NCI-H1092 (cell line): ENCODE measurements around the gene SLC38A7.
"Not testable (repeated sequence)": the region's sequence is repeated elsewhere in the genome, so short reads cannot be mapped to it uniquely, and the experiment has no call there.

ENCODE experiments used
- DNase-seq: peaks from one replicate; lab custom pipeline; 2025; lab: John Stamatoyannopoulos, UW

The SLC38A7 gene, protein sequence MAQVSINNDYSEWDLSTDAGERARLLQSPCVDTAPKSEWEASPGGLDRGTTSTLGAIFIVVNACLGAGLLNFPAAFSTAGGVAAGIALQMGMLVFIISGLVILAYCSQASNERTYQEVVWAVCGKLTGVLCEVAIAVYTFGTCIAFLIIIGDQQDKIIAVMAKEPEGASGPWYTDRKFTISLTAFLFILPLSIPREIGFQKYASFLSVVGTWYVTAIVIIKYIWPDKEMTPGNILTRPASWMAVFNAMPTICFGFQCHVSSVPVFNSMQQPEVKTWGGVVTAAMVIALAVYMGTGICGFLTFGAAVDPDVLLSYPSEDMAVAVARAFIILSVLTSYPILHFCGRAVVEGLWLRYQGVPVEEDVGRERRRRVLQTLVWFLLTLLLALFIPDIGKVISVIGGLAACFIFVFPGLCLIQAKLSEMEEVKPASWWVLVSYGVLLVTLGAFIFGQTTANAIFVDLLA

DNA sequence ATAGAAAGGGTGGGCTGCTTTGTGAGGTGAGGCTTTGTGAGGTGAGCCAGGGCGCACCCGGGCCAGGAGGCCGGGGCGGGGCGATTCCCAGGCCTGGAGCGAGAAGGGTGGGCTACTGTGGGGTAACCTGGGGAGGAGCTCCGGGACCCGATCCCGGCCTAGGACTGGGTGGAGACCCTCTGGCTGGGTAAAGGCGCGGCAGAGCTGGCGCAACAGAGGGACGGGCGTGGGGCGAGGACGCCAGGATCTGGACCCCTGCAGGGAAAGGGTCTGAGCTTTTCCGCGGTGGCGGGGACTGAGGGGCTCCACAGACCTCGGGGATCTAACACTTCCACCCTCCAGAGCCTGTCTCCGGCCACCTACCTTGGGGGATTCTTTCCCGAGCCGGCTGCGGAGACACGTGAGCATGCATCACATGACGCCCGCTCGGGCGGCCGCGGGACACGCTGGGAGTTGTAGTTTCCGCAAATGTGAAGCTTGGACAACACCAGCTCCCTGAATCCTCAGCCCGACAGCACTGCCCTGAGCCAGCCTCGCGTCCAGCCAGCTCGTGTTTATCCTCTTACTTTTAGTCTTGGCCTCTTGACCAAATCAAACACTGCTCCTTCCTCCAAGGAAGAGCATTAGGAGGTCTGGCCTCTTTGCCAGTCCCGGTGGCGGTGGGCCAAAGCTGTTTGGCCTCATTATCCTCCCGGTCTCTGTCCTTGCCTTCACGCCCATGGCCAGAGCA is at the start of gene SLC38A7:
SLC38A7 (minus strand) TSS at position 417 of the 730 bp plus-strand sequence. CDS start 4,644 bp downstream, outside the sequence.
- DNase-seq: peak; percentile 79

DNA sequence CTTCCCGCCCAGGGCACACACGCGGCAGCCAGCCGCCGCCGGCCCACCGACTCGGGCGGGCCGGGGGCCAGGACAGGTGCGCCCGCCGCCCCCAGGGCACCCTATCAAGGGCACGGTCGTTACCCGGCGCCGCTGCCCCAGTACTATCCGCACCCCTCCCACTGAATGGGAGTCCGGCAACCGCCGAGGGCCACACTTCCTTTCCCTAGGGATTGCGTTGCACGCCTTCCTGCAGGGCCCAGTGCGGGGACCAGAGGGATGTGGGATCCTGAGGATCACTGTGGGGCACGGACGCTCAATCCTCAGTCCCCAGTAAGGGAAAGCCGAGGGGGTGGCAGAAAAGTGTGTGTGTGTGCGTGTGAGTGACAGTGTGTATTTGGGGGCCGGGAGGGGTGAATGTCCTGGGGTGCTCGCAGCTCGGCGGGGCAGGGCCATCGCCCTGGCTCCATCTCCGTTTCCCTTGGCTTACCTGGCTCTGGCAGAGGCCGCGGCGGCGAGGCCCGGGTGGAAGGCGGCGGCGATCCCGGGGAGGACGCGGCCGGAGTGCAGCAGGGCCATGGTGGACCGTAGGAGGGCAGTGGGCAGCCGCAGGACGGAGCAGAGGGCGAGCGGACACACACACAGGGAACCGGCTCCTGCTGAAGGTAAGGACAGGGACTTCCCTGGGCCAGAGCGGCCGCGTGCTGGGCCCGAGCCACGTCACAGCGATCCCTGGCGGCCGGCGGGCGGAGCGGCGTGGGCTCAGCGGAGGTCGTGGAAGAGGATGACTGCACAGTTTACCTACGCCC is 49.3 kb upstream of the SLC38A7 start, which contains the start of gene GOT2:
GOT2 (minus strand) TSS at position 646 of the 788 bp plus-strand sequence; CDS start at position 558, 88 bp downstream.
- peak; percentile 76 for DNase-seq

DNA sequence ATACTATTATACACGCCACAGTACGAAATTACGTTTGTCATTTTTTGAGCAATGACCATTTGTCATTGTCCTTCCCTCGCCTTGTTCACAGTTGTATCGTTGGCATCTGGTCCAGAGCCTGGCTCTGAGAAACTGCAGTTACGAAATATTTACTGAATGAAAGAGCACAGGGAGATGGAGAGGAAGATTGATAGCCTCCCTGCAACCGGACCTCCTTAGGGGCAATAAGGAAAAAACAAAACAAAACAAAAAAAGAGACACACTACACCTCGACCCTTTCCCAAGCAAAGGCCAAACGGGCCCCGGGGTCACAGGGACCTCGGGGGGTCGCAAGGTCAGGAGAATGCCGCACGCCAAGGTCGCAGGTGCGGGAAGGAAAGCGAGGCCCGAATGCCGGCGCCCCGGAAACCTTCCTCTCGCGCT is 48.7 kb upstream of the SLC38A7 start:
- DNase-seq: no peak

DNA sequence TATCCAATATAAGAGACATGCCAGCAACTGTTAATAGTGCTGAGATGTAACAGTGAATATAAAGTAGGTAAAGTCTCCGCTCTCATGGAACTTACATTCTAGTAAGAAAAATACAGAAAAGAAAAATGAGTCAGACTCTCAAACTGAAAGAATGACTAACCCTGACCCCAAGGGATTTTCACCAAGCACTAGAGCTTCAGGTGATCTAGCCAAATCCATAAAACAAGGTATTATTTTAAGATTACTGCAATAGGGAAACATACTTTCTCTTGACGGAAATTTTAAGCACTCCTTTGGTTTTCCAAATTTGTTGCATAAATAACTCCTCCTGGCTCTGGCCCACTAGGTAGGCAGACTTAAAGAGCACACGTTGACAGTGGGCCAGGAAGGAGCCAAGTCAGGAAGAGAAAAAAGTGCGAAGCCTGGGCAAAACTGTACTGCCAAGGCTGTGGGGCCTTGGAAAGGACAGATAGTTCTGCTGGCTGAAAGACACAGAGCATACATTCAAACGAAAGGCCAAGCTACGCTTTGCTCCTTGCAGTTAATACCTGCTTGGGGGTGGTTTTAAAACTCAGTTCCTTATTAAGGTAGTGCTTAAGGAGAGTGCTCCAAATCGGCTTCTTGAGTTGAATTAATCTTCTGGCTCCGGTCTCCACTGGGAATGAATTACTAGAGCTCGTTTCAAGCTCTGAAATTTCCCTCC is 48.1 kb upstream of the SLC38A7 start:
- DNase-seq: no peak

DNA sequence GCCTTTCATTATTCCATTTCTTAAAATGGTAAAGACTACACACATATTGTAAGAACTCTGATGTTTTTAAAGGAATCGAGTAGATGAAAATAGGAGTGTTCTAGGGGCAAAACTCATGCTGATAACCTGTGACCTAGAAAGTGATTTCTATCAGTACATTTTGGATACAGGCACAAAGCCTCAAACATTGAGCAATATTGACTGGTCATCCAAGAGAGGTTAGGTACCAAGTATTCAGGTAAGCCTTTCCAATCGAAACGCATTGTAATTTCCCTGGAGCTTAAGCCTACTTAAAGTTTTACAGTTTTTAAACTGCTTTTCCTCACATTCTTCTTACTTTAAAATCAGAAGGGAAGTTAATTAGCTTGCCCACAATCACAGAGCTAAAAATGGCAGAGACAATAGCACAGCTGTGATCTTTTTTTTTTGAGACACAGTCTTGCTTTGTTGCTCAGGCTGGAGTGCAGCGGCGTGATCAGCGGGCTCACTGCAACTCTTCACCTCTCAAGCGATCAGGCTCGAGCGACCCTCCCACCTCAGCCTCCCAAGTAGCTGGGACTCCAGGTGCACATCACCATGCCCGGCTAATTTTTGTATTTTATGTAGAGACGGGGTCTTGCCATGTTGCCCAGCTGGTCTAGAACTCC is 46.3 kb upstream of the SLC38A7 start:
- DNase-seq: no peak

DNA sequence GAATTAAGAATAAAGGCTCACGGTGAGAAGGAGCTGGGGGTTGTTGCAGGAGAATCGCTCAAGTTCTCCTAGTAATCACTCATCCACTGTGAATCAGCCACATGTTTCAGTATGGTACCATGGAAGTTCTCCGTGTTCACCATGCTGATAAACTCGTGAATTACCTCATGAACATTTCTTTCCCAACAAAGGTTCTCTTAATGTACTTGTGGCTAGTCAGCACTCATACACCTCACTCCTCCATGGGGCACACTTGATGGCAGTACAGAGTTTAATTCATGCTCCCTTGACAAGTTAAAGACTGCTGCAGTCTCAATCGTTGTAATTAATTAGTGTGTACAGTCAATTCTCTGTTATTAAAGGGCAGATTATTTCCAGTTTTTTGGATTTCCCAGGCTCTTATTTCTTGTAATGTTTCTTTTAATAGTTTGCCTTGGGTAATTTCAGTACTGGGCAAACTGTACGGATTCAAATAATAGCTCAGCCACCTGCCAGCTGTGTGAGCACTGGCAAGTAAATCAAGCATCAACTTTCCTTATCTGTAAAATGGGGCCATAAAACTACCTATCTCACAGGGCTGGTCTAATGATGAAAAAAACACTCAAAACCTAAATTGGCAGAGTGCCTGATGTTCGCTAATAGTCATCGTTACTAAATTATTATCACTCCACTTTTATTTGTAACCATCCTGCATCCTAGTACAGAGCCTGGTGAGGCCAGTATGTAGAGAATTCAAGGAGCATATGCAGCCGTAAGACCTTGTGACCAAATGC is 43.4 kb upstream of the SLC38A7 start:
- DNase-seq: no peak

DNA sequence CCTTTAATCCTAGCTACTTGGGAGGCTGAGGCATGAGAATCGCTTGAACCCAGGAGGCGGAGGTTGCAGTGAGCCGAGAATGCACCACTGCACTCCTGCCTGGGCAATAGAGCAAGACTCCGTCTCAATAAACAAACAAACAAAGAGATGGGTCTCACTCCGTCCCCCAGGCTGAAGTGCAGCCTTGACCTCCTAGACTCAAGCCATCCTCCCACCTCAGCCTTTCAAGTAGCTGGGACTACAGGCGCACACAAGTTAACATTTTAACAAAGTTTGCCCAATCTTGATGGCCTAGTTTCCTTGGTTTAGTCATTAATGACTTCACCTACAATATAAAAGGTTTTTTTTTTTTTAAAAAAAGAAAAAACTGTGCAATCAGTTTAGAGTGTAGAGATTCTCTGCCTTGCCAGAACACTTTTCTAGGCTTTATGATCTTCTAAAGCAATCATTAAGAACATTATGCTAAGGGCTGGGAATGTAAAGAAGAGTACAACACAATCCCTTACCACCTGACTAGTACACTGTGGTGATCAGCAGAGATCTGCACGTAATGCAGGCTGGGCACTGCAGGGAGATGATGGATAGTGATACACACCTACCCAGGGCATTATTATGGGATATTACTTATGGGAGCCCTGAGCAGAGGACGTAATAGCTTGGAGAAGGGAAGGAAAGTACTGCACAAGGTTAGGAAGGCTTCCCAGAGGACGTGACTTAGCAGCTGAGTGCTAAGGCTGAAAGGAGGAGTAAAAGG is 42.6 kb upstream of the SLC38A7 start:
- DNase-seq: no peak

DNA sequence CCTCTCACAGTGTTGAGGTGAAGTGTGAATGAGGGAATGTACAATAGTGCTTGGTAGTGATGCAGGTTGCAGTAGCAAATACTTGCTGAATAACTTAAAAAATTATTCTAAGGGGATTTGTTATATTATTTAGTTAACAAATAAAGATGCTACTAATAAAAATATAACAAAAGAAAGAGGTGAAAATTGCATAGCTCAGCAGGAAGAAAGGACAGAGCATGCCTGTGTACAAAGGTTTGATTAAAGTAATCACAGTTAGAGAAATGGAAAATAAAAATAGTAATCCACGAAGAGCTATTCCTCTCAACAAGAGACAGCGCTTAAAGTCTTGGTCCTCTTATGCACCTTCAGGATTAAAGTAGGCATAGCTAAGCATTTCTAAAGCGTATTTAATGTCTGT is 38.5 kb upstream of the SLC38A7 start:
- DNase-seq: no peak

DNA sequence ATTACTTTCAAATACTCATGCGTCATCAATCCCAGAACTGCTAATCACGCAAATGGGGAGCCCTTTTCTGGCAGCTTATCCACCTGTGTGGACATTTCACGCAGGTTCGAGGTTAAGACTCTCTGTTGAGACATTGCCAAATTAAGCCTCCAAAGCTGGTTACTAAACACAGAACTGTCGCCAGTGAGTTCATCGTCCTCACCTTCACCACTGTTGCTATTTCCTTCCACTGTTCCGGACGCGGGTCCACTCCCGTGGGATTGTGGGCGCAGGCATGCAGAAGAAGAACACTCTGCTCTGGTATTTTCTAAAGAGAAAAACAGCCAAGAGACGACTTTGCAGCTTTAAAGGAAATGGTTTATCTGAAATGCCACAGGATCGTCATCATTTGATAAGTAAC is 33.4 kb upstream of the SLC38A7 start:
- DNase-seq: no peak

DNA sequence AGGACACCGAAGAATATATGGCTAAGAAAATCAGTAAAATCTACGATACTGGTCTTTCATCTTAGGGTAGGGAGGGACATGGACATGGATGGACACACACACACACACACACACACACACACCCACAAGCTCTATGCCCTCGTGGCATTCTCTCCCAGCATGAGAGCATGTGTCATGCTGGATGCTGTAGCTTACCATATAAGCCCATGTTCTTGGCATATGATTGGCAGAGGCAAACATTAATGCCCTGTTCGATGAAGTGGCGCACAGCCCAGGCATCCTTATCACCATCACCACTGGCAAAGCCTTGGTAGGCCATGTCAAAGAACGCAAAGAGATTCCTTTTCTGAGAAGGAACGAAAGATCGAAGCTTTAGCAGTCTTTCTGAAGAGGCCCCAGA is 31.9 kb upstream of the SLC38A7 start:
- DNase-seq: no peak

DNA sequence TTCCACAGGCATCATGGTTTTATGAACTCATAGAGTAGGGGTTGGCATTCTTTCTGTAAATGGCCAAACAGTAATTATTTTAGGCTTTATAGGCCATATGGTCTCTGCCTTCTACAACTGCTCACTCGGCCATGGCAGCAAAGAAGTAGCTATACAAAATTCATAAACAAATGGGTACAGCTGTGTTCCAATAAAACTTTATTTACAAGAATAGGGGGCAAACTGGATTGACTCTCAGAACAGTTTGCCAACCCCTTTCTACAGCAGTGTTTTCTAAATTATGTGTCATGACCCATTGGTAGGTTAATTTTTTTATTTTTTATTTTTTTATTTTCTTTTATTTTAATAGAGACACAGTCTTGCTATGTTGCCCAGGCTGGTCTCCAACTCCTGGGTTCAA is 29.2 kb upstream of the SLC38A7 start:
- no peak for DNase-seq

DNA sequence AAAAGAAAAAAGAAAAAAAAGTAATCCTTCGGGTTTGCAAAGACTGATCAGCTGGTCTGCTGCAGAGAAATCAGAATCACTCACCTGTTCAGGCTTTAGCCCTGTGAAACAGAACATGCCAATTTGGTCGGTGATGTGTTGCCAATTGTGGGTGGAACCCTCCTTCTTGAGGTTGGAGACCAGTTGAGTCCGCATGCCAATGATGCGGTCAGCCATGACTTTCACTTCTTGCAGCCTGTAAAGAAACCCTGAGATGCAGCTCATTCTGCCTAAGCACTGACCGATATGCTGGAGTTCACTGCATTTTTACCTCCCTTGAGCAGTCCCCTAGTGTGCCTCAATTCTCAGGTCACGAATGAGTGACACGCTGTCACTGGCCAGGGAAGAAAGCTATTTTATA is 24.8 kb upstream of the SLC38A7 start:
- no peak for DNase-seq

DNA sequence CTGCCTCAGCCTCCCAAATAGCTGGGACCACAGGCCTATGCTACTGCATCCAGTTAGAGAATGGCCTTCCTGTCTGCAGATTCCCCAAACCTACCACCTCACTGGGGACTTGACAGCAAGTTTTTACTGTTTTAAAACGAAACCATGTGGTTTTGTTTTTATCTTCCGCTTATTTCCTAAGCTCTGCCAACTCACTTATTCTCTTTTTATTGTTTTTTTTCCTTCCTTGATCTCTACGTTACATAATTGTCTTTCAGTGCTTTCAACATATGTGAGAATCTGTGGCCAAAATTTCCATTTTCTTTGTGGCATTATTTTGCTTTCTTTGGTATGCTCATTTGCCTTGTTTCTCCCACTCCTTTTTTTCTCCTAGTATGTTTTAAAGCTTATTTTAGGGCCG is 14.6 kb upstream of the SLC38A7 start:
- no peak for DNase-seq

DNA sequence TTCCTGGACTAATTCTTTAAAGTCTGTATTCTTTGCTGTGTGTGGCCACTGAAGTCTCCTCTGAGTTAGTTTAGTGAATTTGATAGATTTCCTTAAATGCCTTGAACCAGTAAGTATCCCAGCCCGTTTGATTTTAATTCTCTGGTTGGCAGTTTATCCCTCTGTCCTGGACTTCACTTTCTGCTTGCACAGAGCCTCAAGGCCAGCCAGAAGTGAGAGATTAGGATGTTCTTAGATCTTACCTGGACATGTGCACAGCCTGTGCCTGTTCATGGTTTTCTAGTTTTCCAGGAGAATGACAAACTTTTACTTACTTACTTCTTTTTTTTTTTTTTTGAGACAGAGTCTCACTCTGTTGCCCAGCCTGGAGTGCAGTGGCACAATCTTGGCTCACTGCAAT is 10.8 kb upstream of the SLC38A7 start:
- DNase-seq: no peak

DNA sequence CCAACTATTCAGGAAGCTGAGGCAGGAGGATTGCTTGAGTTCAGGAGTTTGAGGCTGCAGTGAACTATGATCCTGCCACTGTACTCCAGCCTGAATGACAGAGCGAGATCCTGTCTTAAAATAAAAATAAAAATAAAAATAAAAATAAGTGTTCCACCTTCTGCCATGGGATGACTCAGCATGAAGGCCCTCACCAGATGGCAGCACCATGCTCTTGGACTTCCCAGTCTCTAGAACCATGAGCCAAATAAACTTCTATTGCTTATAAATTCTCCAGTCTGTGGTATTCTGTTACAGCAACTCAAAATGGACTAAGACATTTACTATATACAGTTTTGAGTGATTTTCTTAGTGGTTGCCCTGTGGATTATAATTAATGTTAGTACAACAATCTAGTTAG is 7.9 kb upstream of the SLC38A7 start:
- DNase-seq: no peak

DNA sequence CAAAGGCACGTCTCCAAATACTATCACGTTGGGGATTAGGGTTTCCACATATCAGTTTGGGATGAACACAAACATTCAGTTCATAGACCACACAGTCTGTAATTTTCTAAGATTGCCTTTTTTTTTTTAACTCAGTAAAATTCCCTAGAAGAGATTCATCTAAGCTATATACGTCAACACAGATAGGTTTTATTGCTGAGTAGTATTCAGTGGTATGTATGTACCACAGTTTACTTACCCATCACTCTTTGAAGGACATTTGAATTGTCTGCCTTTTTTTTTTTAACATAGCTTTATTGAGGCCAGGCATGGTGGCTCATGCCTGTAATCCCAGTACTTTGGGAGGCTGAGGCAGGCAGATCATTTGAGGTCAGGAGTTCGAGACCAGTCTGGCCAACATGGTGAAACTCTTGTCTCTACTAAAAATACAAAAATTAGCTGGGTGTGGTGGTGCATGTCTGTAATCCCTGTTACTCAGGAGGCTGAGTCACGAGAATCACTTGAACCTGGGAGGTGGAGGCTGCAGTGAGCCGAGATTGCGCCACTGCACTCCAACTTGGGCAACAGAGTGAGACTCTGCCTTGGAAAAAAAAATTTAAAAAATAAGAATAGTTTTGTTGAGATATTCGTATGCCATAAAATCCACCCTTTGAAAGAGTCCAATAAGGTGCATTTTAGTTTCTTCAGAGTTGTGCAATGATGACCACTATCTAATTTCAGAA is 2.6 kb upstream of the SLC38A7 start:
- DNase-seq: not testable (repeated sequence)

DNA sequence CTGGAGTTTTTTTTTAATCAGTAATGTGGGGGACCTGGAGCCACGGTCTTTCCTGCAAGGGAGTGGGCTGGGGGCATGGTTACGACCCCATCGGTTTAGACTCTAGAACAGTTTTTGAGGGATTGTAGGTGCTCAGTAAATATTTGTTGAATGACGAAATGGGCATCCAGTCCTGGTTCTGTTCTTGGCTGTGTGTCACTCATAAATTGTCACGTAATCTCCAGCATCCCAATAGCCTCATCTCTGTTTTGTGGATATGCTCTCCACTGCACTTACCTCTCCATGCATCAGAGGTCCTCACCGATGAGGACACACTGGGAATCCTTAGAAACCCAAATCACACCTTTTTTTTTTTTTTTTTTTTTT is 497 bp upstream of the SLC38A7 start:
- DNase-seq: no peak

DNA sequence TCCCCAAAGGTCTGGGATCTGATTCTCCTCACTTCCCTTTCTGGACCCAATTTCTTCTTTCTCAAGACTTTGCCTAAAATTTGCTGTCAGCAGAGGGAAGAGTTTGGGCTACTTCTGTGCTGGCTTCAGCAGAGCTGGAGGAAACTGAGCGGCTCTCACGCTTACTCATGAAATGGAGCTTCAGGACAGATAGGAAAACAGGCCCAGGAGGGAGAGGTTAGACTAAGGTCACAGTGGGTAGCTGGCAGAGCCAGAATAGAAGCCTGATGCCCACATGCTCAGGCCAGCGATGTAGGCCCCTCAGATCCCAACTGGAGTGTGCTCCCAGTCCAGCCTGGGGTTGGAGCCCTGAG is 593 bp downstream of the SLC38A7 start:
- DNase-seq: no peak

DNA sequence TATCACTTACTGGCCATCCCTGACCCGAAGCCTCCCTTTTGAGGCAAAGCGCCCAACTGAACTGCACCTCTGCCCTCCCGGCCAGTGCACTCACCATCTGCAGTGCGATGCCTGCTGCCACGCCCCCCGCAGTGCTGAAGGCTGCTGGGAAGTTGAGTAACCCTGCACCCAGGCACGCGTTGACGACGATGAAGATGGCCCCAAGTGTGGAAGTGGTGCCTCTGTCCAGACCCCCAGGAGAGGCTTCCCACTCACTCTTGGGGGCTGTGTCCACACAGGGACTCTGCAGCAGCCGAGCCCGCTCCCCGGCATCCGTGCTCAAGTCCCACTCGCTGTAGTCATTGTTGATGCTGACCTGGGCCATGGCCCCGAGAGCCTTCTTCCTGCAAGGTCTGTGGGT is 4.8 kb downstream of the SLC38A7 start:
- DNase-seq: no peak
